HepG2 (cell line): ENCODE measurements around the gene C17orf75. TPM values are rescaled to one million over a fixed set of nuclear protein-coding genes. Genes with fewer than 3 reads are reported as not detected.

ENCODE experiments used
- CHD4 ChIP-seq: fragments of 200-600 bp; sonication (generic); IDR thresholded peaks from 2 replicates; pipeline ENCODE4 v1.7.0; 2017; ENCODE audit warnings: mild to moderate bottlenecking, low read length, borderline replicate concordance
- CSRNP1 ChIP-seq: sonication (generic); formaldehyde crosslinking; IDR thresholded peaks from 2 replicates; pipeline ENCODE4 v1.8.1; 2023; ENCODE audit warnings: mild to moderate bottlenecking, missing genetic modification reagents
- FOXK2 ChIP-seq: fragments of 450-650 bp; IDR thresholded peaks from 2 replicates; pipeline ENCODE4 v1.6.1; 2016
- GATAD1 ChIP-seq: IDR thresholded peaks from 2 replicates; pipeline ENCODE4 v1.6.1; 2016; ENCODE audit warnings: missing genetic modification reagents, missing compliant biosample characterization
- NFKBIZ ChIP-seq: IDR thresholded peaks from 2 replicates; pipeline ENCODE4 v1.6.1; 2018; ENCODE audit warnings: missing genetic modification reagents, missing compliant biosample characterization
- PLSCR1 ChIP-seq: sonication (generic); formaldehyde crosslinking; IDR thresholded peaks from 2 replicates; pipeline ENCODE4 v1.5.0; 2020; ENCODE audit warnings: missing genetic modification reagents, mild to moderate bottlenecking, borderline replicate concordance
- SIN3A ChIP-seq: IDR thresholded peaks from 2 replicates; pipeline ENCODE4 v1.6.1; 2011; ENCODE audit warnings: low read depth, mild to moderate bottlenecking, control low read depth, low read length, borderline replicate concordance
- THAP7 ChIP-seq: sonication (generic); formaldehyde crosslinking; IDR thresholded peaks from 2 replicates; pipeline ENCODE4 v1.8.1; 2023; ENCODE audit warnings: mild to moderate bottlenecking, missing genetic modification reagents
- ZNF276 ChIP-seq: sonication (generic); formaldehyde crosslinking; IDR thresholded peaks from 2 replicates; pipeline ENCODE4 v1.4.0; 2020; ENCODE audit warnings: mild to moderate bottlenecking, low read depth, missing genetic modification reagents
- ZNF569 ChIP-seq: sonication (generic); formaldehyde crosslinking; IDR thresholded peaks from 2 replicates; pipeline ENCODE4 v1.5.0; 2020; ENCODE audit warnings: mild to moderate bottlenecking, missing genetic modification reagents, moderate library complexity, borderline replicate concordance
- ZNF670 ChIP-seq: sonication (generic); formaldehyde crosslinking; IDR thresholded peaks from 2 replicates; pipeline ENCODE4 v1.8.0; 2022; ENCODE audit warnings: mild to moderate bottlenecking, missing genetic modification reagents, borderline replicate concordance
- ZNF850 ChIP-seq: sonication (generic); formaldehyde crosslinking; conservative IDR thresholded peaks from 2 replicates; pipeline ENCODE4 v1.9.0; 2021; ENCODE audit warnings: mild to moderate bottlenecking, missing genetic modification reagents
- polyA plus RNA-seq, 8 experiments: library from polyadenylated mRNA; depleted of rRNA in 3 of 8; stranded (reverse) in 7 of 8; unstranded in 1 of 8; fragments of >200 nt; fragmentation: Illumina TruSeq in 4 of 8; extraction: Trizol in 4 of 8; gene quantifications; 2 replicates each; pipeline versions ENCODE4 v1.2.1 to v1.2.3, GENCODE V29; 2011 to 2016; ENCODE audit warnings: low read depth in 4 of 8, missing spikeins in 1 of 8, mixed read lengths in 1 of 8; ENCODE audit not compliant: insufficient read depth in 1 of 8
- total RNA-seq, 5 experiments: library from RNA; depleted of rRNA; stranded (reverse); fragments of >200 nt; fragmentation: Illumina TruSeq; extraction: Trizol; gene quantifications; 2 replicates each; pipeline ENCODE4 v1.2.3, GENCODE V29; 2016; ENCODE audit warnings: low read depth in 1 of 5

Gene C17orf75
- total and polyA plus RNA-seq, 2 of the 13 experiments (the other 11 are each of a cell fraction or from before 2014, with no cell fraction given): 16.2 to 33.0 TPM

- TF ChIP-seq CSRNP1 (CRISPR knock-in tag): no peak
- TF ChIP-seq GATAD1: no peak
- no peak for TF ChIP-seq NFKBIZ
- TF ChIP-seq ZNF569 (CRISPR knock-in tag): no peak
- no peak for TF ChIP-seq PLSCR1 (CRISPR knock-in tag)
- no peak for TF ChIP-seq FOXK2
- TF ChIP-seq CHD4: no peak
- no peak for TF ChIP-seq THAP7 (CRISPR knock-in tag)
- TF ChIP-seq ZNF276 (CRISPR knock-in tag): no peak
- no peak for TF ChIP-seq SIN3A
- TF ChIP-seq ZNF670 (CRISPR knock-in tag): no peak
- no peak for TF ChIP-seq ZNF850 (CRISPR knock-in tag)
These were observed 26.8 kb downstream of the C17orf75 start (continued) for GRCh38 chr17:32315171-32315570.
